T47D (cell line): ENCODE measurements around the gene ANKRD44.

Experiments
- DNase-seq, 2 experiments: peaks; one replicate each; pipeline versions ENCODE4 v3.0.0 to v3.0.0-alpha.2; 2011 to 2012; ENCODE audit warnings: low read depth in 1 of 2, low spot score in 1 of 2
- JUND ChIP-seq: IDR thresholded peaks from 2 replicates; pipeline ENCODE4 v1.6.1; 2012; ENCODE audit warnings: low read depth
- in situ Hi-C: cut with HindIII; loops from 2 replicates; pipeline ENCODE4 v1.10.0; 2016; ENCODE audit warnings: low sequenced_read_pairs, low pct_unique_long_range_greater_than_20kb

The ANKRD44 gene

GRCh38 chr2:197174539-197175094 is 136.0 kb downstream of the ANKRD44 start:
- no peak for DNase-seq
- TF ChIP-seq JUND: no peak
- in situ Hi-C loops: no loop called here

- DNase-seq: no peak
- in situ Hi-C loops: no loop called here
- no peak for TF ChIP-seq JUND
Measured at GRCh38 chr2:197171582-197171981, 139.0 kb downstream of the ANKRD44 start.

- DNase-seq: no peak
- TF ChIP-seq JUND: no peak
- in situ Hi-C loops: no loop called here
Measured at GRCh38 chr2:197170208-197170607, 140.4 kb downstream of the ANKRD44 start.

GRCh38 chr2:197168705-197169104 is 141.9 kb downstream of the ANKRD44 start:
- in situ Hi-C loops: no loop called here
- DNase-seq: peak in 1 of 2 experiments; percentile 73
- TF ChIP-seq JUND: no peak

- no peak for TF ChIP-seq JUND
- DNase-seq: no peak
- in situ Hi-C loops: no loop called here
Measured at GRCh38 chr2:197167608-197168314, 142.8 kb downstream of the ANKRD44 start.

- no peak for TF ChIP-seq JUND
- no peak for DNase-seq
- in situ Hi-C loops: no loop called here
Measured at GRCh38 chr2:197165020-197165419, 145.6 kb downstream of the ANKRD44 start.

- in situ Hi-C loops: no loop called here
- no peak for TF ChIP-seq JUND
- no peak for DNase-seq
Measured at GRCh38 chr2:197164141-197164754, 146.3 kb downstream of the ANKRD44 start.

- DNase-seq: no peak
- TF ChIP-seq JUND: no peak
- in situ Hi-C loops: no loop called here
Measured at GRCh38 chr2:197163712-197164140, 146.9 kb downstream of the ANKRD44 start.

- no peak for DNase-seq
- in situ Hi-C loops: no loop called here
- no peak for TF ChIP-seq JUND
Measured at GRCh38 chr2:197161774-197162173, 148.8 kb downstream of the ANKRD44 start.

GRCh38 chr2:197159661-197160211 is 150.8 kb downstream of the ANKRD44 start:
- no peak for TF ChIP-seq JUND
- in situ Hi-C loops: no loop called here
- DNase-seq: no peak

GRCh38 chr2:197158591-197159550 is 151.7 kb downstream of the ANKRD44 start:
- no peak for TF ChIP-seq JUND
- peak in 1 of 2 experiments; percentile 40 for DNase-seq
- in situ Hi-C loops: no loop called here

GRCh38 chr2:197157879-197158537 is 152.6 kb downstream of the ANKRD44 start:
- DNase-seq: peak in 1 of 2 experiments; percentile 49
- no peak for TF ChIP-seq JUND
- in situ Hi-C loops: no loop called here
